Right cardiac atrium (tissue), 5 donors: Measurements from ENCODE around the gene DCTN3. TPM values are rescaled to one million over a fixed set of nuclear protein-coding genes. Genes with fewer than 3 reads are reported as not detected.
A peak's percentile ranks its signal among the peaks of the same experiment; 100 is the strongest.

Experiments used
- ATAC-seq, 2 donors: fragments of 200-7000 bp; cut with Tn5 transposase; one replicate each; pipeline versions ENCODE4 v1.8.0 to v1.9.1; 2020; ENCODE audit warnings: moderate library complexity in 2 of 2, mild to moderate bottlenecking in 1 of 2
- DNase-seq, 3 donors: peaks; one replicate each; pipeline ENCODE4 v3.0.0-alpha.2; 2020
- H3K27ac ChIP-seq: one replicate; pipeline ENCODE4 v1.5.1; 2013; ENCODE audit warnings: mild to moderate bottlenecking, low read length, control low read depth, moderate library complexity
- H3K27me3 ChIP-seq: one replicate; pipeline ENCODE4 v1.6.1; 2013; ENCODE audit not compliant: control insufficient read depth, insufficient read depth
- H3K4me1 ChIP-seq: one replicate; pipeline ENCODE4 v1.6.1; 2013; ENCODE audit warnings: low read length; ENCODE audit not compliant: control insufficient read depth, insufficient read depth
- H3K4me3 ChIP-seq: one replicate; pipeline ENCODE4 v1.5.1; 2013; ENCODE audit warnings: low read length, control low read depth
- H3K9me3 ChIP-seq: one replicate; pipeline ENCODE4 v1.6.1; 2013; ENCODE audit warnings: low read length; ENCODE audit not compliant: control insufficient read depth
- WGBS: extraction: QIAGEN DNeasy Blood & Tissue Kit; methylation state at CpG from one replicate; pipeline ENCODE4 v1.1.7; 2013; 5-methylcytosine and 5-hydroxymethylcytosine counted together
- intact Hi-C, 4 donors: fragments of 100-400 bp; cut with DNase I; formaldehyde crosslinking; loops; one replicate each; pipeline versions ENCODE4 v1.11.0 to v1.14.0; 2022 to 2023
- polyA plus RNA-seq: library from polyadenylated mRNA; stranded (reverse); fragments of 200-250 nt; gene quantifications from one replicate; pipeline ENCODE4 v1.2.3, GENCODE V29; 2013
- total RNA-seq, 4 donors: library from RNA; stranded (reverse); fragmentation: NEBNext Ultra II Directional; extraction: Animal tissue kit (Norgen Biotek cat#: 25700); gene quantifications; one replicate each; pipeline ENCODE4 v1.2.1, GENCODE V29; 2021
- donor health status: healthy with polysubstance abuse.
- donor health status: DM: no; HTN: yes; CAD: no.
- donor health status: DM: no; HTN: no; CAD: no.
- donor health status: DM: no; HTN: yes; CAD: no; lungs with severe emphysema.
- donor health status: DM: yes; HTN: yes; CAD: no.

DCTN3 gene
- total and polyA plus RNA-seq, 5 donors, result 99.3 to 128 (median 113) TPM

DNA sequence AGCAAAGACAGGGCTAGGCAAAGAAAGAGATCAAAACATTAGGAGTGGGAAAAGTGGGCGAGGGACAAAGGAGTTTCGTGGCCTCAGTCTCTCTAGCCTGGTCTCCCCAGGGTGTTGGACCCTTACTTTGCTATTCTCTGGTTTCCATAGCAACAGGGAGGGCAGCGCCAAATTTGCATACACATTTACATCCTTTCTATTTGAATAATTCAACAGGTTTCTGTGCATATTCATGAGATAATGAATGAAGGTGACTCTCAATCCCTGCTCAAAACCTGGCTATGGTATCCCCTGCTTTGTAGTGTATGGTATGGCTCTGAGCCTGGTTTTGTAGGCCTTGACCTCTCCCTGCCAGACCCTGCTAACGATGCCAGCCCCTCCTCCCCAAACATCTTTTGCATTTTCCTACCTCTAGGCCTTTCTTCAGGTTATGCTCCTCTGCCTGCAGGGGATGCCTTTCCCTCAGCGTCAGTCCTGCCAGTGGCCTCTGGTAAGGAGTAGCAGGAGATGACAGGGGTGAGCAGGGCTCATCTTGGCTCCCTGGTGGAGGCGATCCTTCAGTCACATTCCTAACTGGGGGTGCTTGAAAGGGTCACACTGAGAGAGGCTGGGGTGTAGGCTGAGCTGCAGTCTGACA, 18.2 kb downstream of the DCTN3 start:
- ATAC-seq (no peak), DNase-seq (peak in 1 of 3 donors; percentile 23)
- no peak overlapping the region for H3K27ac ChIP-seq
- H3K9me3 ChIP-seq, result no peaks in the 10 kb centered on the region
- H3K4me3 ChIP-seq, result no peak overlapping the region
- peaks cover 3% of the 10 kb centered on the region for H3K4me1 ChIP-seq
- 79% methylated on average over 6 of the region's 6 CpGs for WGBS
- intact Hi-C loops, result loop anchor here in 2 of 4 donors (5.0 to 10.0 kb wide), 3 partner anchors 100 to 267 kb away; no protein-coding TSS in a partner anchor
- H3K27me3 ChIP-seq, result no peaks in the 10 kb centered on the region

- 37% methylated on average over 1 of the region's 1 CpG for WGBS
- ATAC-seq (no peak), DNase-seq (peak in 1 of 3 donors; percentile 38)
- Histone ChIP-seq H3K4me3 (no peak overlapping the region), H3K27me3 (no peaks in the 10 kb centered on the region), H3K9me3 (no peaks in the 10 kb centered on the region), H3K4me1 (peaks cover 3% of the 10 kb centered on the region), H3K27ac (no peak overlapping the region)
- intact Hi-C loops, result loop anchor here in 2 of 4 donors (5.0 to 10.0 kb wide), 3 partner anchors 99 to 266 kb away; no protein-coding TSS in a partner anchor
These were observed 19.4 kb downstream of the DCTN3 start for GRCh38 chr9:34600908-34601307.

DNA sequence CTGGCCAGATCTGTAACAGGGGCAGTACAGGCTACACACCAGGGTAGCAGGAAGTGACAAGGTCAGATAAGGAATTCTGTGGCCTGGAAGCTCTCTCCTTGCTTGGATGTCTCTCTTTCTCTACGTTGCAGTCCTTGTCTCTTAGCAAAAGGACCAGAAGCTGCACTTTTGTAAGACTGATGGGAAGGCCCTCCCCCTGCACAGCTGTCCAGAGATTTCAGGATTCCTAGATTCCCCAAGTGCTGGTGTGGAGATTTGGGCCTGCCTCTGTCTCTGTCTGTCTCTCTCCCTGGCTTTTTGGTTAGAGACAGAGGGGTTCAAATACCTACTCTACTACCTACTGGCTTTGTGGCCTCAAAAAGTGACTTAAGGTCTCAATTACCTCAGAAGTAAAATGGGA, 20.7 kb downstream of the DCTN3 start:
- Histone ChIP-seq H3K4me1 (peaks cover 3% of the 10 kb centered on the region), H3K27ac (no peak overlapping the region), H3K9me3 (no peaks in the 10 kb centered on the region), H3K27me3 (no peaks in the 10 kb centered on the region), H3K4me3 (no peak overlapping the region)
- intact Hi-C loops, result loop anchor here in 2 of 4 donors (5.0 to 10.0 kb wide), 5 partner anchors 155 to 265 kb away; no protein-coding TSS in a partner anchor
- DNase-seq (peak in 1 of 3 donors; percentile 2), ATAC-seq (no peak)
- 20% methylated on average over 1 of the region's 1 CpG for WGBS

GRCh38 chr9:34594177-34594576, 26.1 kb downstream of the DCTN3 start:
- no peak overlapping the region for H3K4me3 ChIP-seq
- WGBS, result 32% methylated on average over 9 of the region's 9 CpGs
- H3K27ac ChIP-seq, result peak overlapping the region; percentile 29
- peak in 1 of 2 donors; percentile 1 for ATAC-seq
- no peaks in the 10 kb centered on the region for H3K9me3 ChIP-seq
- intact Hi-C loops, result loop anchor here in 2 of 4 donors (10.0 kb wide), 4 partner anchors 149 to 259 kb away; no protein-coding TSS in a partner anchor
- peaks cover 4% of the 10 kb centered on the region for H3K4me1 ChIP-seq
- H3K27me3 ChIP-seq, result no peaks in the 10 kb centered on the region
- DNase-seq, result peak in 2 of 3 donors; percentile 87 to 92

DNA sequence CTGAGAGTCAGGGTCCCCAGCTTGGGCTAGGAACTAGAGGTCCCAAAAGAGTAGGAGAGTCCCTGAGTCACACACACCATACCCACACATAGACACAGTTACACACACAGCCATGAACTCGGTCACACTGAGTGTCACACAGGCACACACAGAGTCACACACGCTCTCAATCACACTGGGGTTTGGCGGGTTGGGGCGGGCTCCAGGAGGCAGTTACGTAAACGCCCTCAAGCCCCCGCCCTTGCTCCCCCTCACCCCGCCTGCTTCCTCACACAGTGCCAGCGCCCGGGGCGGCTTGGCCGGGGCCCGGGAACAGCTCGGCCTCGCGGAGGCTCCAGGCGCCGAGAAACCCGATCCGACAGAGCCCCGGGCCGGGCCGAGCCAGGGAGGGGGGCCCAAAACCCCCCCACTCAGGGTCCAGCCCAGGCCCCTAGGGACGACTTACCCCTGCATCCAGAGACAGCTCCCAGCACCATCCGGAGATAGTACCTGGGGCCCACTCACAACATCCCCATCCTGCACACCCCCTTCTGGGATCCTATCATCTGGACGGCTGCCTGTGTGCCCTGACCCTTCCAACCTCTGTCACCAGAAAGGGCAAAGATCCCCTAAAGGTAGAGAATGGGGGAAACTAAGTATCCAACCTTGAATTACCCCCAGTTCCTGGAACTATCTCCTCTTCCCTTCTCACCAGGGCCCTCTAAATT, 27.2 kb downstream of the DCTN3 start:
- Histone ChIP-seq H3K27ac (peak overlapping the region; percentile 57), H3K27me3 (no peaks in the 10 kb centered on the region), H3K4me1 (peaks cover 4% of the 10 kb centered on the region), H3K9me3 (no peaks in the 10 kb centered on the region), H3K4me3 (no peak overlapping the region)
- ATAC-seq (peak; percentile 78 to 80), DNase-seq (peak; percentile 89 to 97 (median 96))
- intact Hi-C loops, result loop anchor here in 3 of 4 donors (2.0 to 10.0 kb wide), 5 partner anchors 44 to 258 kb away; no protein-coding TSS in a partner anchor
- WGBS, result 8% methylated on average over 26 of the region's 26 CpGs

- intact Hi-C loops, result loop anchor here (1.0 to 10.0 kb wide), 7 partner anchors 43 to 257 kb away; no protein-coding TSS in a partner anchor
- Histone ChIP-seq H3K4me3 (no peak overlapping the region), H3K4me1 (peaks cover 4% of the 10 kb centered on the region), H3K27ac (no peak overlapping the region), H3K9me3 (no peaks in the 10 kb centered on the region), H3K27me3 (no peaks in the 10 kb centered on the region)
- peak in 2 of 3 donors; percentile 51 to 61 for DNase-seq
- WGBS, result 34% methylated on average over 16 of the region's 16 CpGs
- no peak for ATAC-seq
These were observed 28.1 kb downstream of the DCTN3 start for GRCh38 chr9:34591917-34592866.

- Histone ChIP-seq H3K4me1 (peaks cover 7% of the 10 kb centered on the region), H3K27ac (peak overlapping the region; percentile 21), H3K4me3 (peak overlapping the region; percentile 18), H3K27me3 (no peaks in the 10 kb centered on the region), H3K9me3 (no peaks in the 10 kb centered on the region)
- ATAC-seq (peak; percentile 73 to 85), DNase-seq (peak; percentile 88 to 96 (median 96))
- intact Hi-C loops, result loop anchor here in 3 of 4 donors (1.0 to 10.0 kb wide), 7 partner anchors 43 to 257 kb away; no protein-coding TSS in a partner anchor
- WGBS, result 6% methylated on average over 60 of the region's 60 CpGs
These were observed 28.9 kb downstream of the DCTN3 start for GRCh38 chr9:34591248-34591916.

- intact Hi-C loops, result loop anchor here in 3 of 4 donors (1.0 to 10.0 kb wide), 7 partner anchors 42 to 256 kb away; no protein-coding TSS in a partner anchor
- Histone ChIP-seq H3K4me3 (peak overlapping the region; percentile 45), H3K4me1 (peaks cover 9% of the 10 kb centered on the region), H3K27me3 (no peaks in the 10 kb centered on the region), H3K9me3 (no peaks in the 10 kb centered on the region), H3K27ac (peak overlapping the region; percentile 21)
- DNase-seq (peak; percentile 67 to 88 (median 85)), ATAC-seq (peak; percentile 30)
- 24% methylated on average over 40 of the region's 40 CpGs for WGBS
These were observed 29.7 kb downstream of the DCTN3 start for GRCh38 chr9:34590381-34591247.

DNA sequence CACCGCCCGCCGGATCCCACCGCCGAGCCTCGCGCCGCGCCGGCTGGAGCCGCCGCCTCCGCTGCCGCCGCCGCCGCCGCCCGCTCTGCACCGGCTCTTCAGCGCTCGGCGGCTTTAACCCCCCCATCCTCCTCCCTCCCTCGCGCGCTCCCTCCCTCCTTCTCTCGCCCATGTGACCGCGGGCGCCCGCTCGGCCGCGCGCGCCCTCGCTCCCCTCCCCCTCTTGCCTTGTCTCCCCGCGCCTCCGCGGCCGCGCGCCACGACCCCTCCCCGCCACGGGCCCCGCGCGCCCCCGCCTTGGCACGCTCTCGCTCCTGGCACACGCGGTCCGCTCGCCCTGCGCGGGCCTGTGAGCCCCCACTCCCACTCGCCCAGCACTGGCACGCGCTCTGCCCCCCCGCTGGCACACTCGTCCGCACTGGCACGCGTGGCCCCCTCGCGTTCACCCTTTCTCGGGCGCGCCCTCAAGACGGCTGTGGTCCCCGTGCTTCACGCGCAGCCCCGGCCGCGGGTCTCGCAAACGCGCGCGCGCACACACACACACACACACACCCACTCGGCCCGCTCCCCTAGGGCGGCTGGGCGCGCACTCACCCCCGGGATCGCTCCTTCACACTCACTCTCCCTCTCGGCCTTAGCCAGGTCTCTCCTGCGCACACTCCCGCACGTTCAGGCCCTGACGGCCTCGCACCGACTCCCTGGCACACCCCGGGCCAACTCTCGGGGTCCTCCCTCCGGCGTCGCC, 30.5 kb downstream of the DCTN3 start, which contains the start of gene CNTFR:
CNTFR (minus strand) TSS at position 89 of the 745 bp plus-strand sequence. CDS start 20,743 bp downstream, outside the sequence.
- ATAC-seq, result peak; percentile 11 to 28
- Histone ChIP-seq H3K27me3 (no peaks in the 10 kb centered on the region), H3K4me1 (peaks cover 12% of the 10 kb centered on the region), H3K9me3 (no peaks in the 10 kb centered on the region), H3K4me3 (peak within 1 kb of the TSS; percentile 45), H3K27ac (peak within 1 kb of the TSS; percentile 10)
- WGBS, result under 1% methylated on average over 102 of the region's 104 CpGs
- DNase-seq, result peak; percentile 65 to 92 (median 90)
- intact Hi-C loops, result loop anchor here in 3 of 4 donors (2.0 to 10.0 kb wide), 6 partner anchors 41 to 255 kb away; no protein-coding TSS in a partner anchor
